Stomach (tissue), 9 donors: ENCODE data around the gene HTT. TPM values are rescaled to one million over a fixed set of nuclear protein-coding genes. Genes with fewer than 3 reads are reported as not detected.
A peak's percentile ranks its signal among the peaks of the same experiment; 100 is the strongest.

ENCODE experiments used
- DNase-seq, 2 donors: peaks; one replicate each; pipeline versions ENCODE4 v3.0.0 to v3.0.0-alpha.2; 2013 to 2019
- H3K27ac ChIP-seq, 5 donors: fragments of 200-600 bp in 4 of 5; sonication (generic) in 4 of 5; one replicate each; pipeline ENCODE4 v1.5.1; 2013 to 2019; ENCODE audit warnings: mild to moderate bottlenecking in 1 of 5, moderate library complexity in 1 of 5
- H3K27me3 ChIP-seq, 3 donors: fragments of 200-600 bp; sonication (generic); one replicate each; pipeline ENCODE4 v1.5.1; 2017 to 2019; ENCODE audit warnings: mixed run types in 1 of 3
- H3K36me3 ChIP-seq, 4 donors: fragments of 200-600 bp; sonication (generic); 1 replicate in 3 of 4; 2 replicates in 1 of 4; pipeline ENCODE4 v1.5.1; 2016 to 2019
- H3K4me1 ChIP-seq, 4 donors: fragments of 200-600 bp; sonication (generic); one replicate each; pipeline ENCODE4 v1.5.1; 2016 to 2019
- H3K4me3 ChIP-seq, 4 donors: fragments of 200-600 bp; sonication (generic) in 3 of 4; one replicate each; pipeline ENCODE4 v1.5.1; 2016 to 2019; ENCODE audit warnings: mild to moderate bottlenecking in 1 of 4
- H3K9me3 ChIP-seq, 4 donors: fragments of 200-600 bp; sonication (generic); one replicate each; pipeline ENCODE4 v1.5.1; 2016 to 2019
- CTCF ChIP-seq, 7 experiments: fragments of 450-650 bp in 4 of 7; fragments of 200-600 bp in 3 of 7; sonication (generic) in 3 of 7; IDR thresholded peaks; one replicate each; pipeline ENCODE4 v1.5.1; 2016 to 2019; ENCODE audit warnings: antibody characterized with exemption in 7 of 7, control low read depth in 2 of 7, mild to moderate bottlenecking in 1 of 7
- EP300 ChIP-seq: sonication (generic); formaldehyde crosslinking; IDR thresholded peaks from one replicate; pipeline ENCODE4 v1.6.1; 2017; ENCODE audit warnings: antibody characterized with exemption
- POLR2A ChIP-seq, 4 donors: fragments of 450-650 bp; IDR thresholded peaks; one replicate each; pipeline ENCODE4 v1.6.1; 2016; ENCODE audit warnings: antibody characterized with exemption in 4 of 4, control low read depth in 2 of 4, mild to moderate bottlenecking in 1 of 4, moderate library complexity in 1 of 4
- POLR2AphosphoS5 ChIP-seq, 3 donors: sonication (generic); formaldehyde crosslinking; IDR thresholded peaks; one replicate each; pipeline ENCODE4 v1.6.1; 2016; ENCODE audit warnings: antibody characterized with exemption in 3 of 3
- whole genome bisulfite sequencing, 5 donors: extraction: QIAGEN DNeasy Blood & Tissue Kit in 3 of 5; methylation state at CpG; one replicate each; pipeline versions ENCODE4 v1.1.5 to v1.1.7; 2013 to 2018; 5-methylcytosine and 5-hydroxymethylcytosine counted together
- intact Hi-C: fragments of 100-400 bp; cut with DNase I; formaldehyde crosslinking; loops from one replicate; pipeline ENCODE4 v1.15.1; 2023; ENCODE audit warnings: low total_unique reads
- polyA plus RNA-seq, 3 donors: library from polyadenylated mRNA; stranded (reverse); fragments of 200-250 nt; gene quantifications; one replicate each; pipeline ENCODE4 v1.2.3, GENCODE V29; 2013
- total RNA-seq, 5 donors: library from RNA; depleted of rRNA; stranded (reverse); fragments of >200 nt; gene quantifications; one replicate each; pipeline versions ENCODE4 v1.1.0 to v1.2.3, GENCODE V29; 2014 to 2016
- donor health status: healthy with polysubstance abuse.
- donor health status: Bipolar disorder and iron deficiency.
- donor health status: healthy.

HTT gene
- total and polyA plus RNA-seq, 8 donors, result 3.4 to 95.7 (median 41.6) TPM

- no peaks in the 10 kb centered on the region for H3K27me3 ChIP-seq
- WGBS, 5 donors, result 16 to 54% (median 26%) methylated on average over 3 of the region's 3 CpGs
- H3K36me3 ChIP-seq, result peaks cover 22 to 58% (median 49%) of the 10 kb centered on the region in 4 donors
- no peak overlapping the region for H3K4me3 ChIP-seq
- no peaks in the 10 kb centered on the region for H3K9me3 ChIP-seq
- H3K4me1 ChIP-seq, result peaks cover 19 to 59% (median 43%) of the 10 kb centered on the region in 4 donors
- peak in 1 of 2 donors; percentile 27 for DNase-seq
- TF ChIP-seq POLR2AphosphoS5 (IDR thresholded peaks at IDR 0.05), result no peak
- no peak for TF ChIP-seq EP300
- no peak for TF ChIP-seq CTCF (IDR thresholded peaks at IDR 0.05)
- no peak for TF ChIP-seq POLR2A (IDR thresholded peaks at IDR 0.05)
- peak overlapping the region; percentile 54 to 77 (median 69) for H3K27ac ChIP-seq
- intact Hi-C loops, result no loop called here
Measured at GRCh38 chr4:3123181-3123671, 48.7 kb downstream of the HTT start.

DNA sequence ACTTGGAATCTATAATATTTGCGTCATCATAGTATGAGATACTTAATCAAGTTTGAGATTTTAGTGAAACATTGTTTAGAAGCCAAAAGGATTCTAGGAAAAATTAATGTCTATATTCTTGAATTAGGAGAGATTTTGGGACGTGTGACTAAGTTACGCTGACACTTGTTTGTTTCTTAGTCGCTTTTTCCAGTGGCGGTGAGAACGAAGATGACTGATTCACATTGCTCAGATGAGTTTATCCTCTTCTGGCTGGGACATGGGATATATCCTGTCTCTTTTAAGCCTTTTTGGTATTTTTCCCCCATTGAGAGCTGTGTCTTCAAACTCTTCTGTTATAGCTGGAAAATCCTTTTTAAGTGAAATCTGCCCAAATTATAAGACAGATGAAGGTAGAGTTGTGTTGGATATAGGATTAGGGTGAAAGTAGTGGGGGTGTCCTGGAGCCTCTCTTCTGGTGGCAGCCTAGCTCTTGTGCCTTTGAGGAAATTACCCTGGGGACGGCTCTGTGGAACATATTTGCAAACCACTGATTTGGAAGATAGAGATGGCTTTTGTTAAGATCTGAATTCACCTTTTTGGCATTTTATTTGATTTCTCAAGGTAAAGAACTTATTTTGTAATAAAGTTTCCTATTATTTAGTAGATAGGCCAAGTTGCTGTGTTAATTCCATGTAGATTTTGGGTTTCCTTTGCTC is 49.7 kb downstream of the HTT start:
- Histone ChIP-seq H3K4me3 (no peak overlapping the region), H3K36me3 (peaks cover 22 to 65% (median 57%) of the 10 kb centered on the region in 4 donors), H3K27ac (peak overlapping the region in 4 of 5 donors; percentile 43 to 77 (median 68)), H3K27me3 (no peaks in the 10 kb centered on the region), H3K4me1 (peaks cover 19 to 50% (median 36%) of the 10 kb centered on the region in 4 donors), H3K9me3 (no peaks in the 10 kb centered on the region)
- no peak for DNase-seq
- intact Hi-C loops, result no loop called here
- 56 to 69% (median 62%) methylated on average over 7 of the region's 7 CpGs for WGBS, 5 donors
- TF ChIP-seq CTCF (IDR thresholded peaks at IDR 0.05), result no peak
- TF ChIP-seq POLR2A (IDR thresholded peaks at IDR 0.05), result no peak
- TF ChIP-seq POLR2AphosphoS5 (IDR thresholded peaks at IDR 0.05), result no peak
- TF ChIP-seq EP300, result no peak

DNA sequence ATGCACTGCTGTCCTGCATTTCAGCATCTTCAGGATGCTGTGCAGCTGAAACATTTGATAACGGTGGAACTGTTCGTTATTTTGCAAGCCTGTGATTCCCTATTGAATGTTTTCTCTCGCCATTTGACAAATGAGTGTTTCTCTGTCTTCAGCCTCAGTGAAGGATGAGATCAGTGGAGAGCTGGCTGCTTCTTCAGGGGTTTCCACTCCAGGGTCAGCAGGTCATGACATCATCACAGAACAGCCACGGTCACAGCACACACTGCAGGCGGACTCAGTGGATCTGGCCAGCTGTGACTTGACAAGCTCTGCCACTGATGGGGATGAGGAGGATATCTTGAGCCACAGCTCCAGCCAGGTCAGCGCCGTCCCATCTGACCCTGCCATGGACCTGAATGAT is 52.6 kb downstream of the HTT start:
- H3K27ac ChIP-seq, result no peak overlapping the region
- H3K4me3 ChIP-seq, result no peak overlapping the region
- no peaks in the 10 kb centered on the region for H3K9me3 ChIP-seq
- no peaks in the 10 kb centered on the region for H3K27me3 ChIP-seq
- H3K36me3 ChIP-seq, result peaks cover 39 to 72% (median 68%) of the 10 kb centered on the region in 4 donors
- H3K4me1 ChIP-seq, result peaks cover 7 to 25% (median 20%) of the 10 kb centered on the region in 4 donors
- DNase-seq, result no peak
- 81 to 96% (median 95%) methylated on average over 7 of the region's 7 CpGs for WGBS, 5 donors
- no peak for TF ChIP-seq POLR2AphosphoS5 (IDR thresholded peaks at IDR 0.05)
- intact Hi-C loops, result no loop called here

DNA sequence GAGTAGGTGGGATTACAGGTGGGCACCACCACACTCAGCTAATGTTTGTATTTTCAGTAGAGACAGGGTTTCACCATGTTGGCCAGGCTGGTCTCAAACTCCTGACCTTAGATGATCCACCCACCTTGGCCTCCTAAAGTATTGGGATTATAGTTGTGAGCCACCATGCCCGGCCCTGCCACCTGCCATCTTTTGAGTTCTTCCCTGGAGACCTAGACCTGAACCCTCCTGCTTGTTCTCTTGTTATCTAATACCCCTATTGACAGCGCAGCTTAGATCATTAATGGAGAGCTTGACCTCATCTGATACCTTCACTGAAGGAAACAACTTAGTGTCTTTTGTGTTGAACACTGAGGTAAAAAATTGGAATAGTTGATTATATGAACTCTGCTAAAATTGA is 53.6 kb downstream of the HTT start:
- no peak for TF ChIP-seq CTCF (IDR thresholded peaks at IDR 0.05)
- TF ChIP-seq POLR2AphosphoS5 (IDR thresholded peaks at IDR 0.05), result no peak
- no peak for TF ChIP-seq EP300
- no peak for TF ChIP-seq POLR2A (IDR thresholded peaks at IDR 0.05)
- no peaks in the 10 kb centered on the region for H3K9me3 ChIP-seq
- H3K4me3 ChIP-seq, result no peak overlapping the region
- intact Hi-C loops, result no loop called here
- 86 to 94% (median 93%) methylated on average over 2 of the region's 2 CpGs for WGBS, 5 donors
- H3K27me3 ChIP-seq, result no peaks in the 10 kb centered on the region
- peaks cover 5 to 15% (median 10%) of the 10 kb centered on the region in 4 donors for H3K4me1 ChIP-seq
- peaks cover 39 to 78% (median 75%) of the 10 kb centered on the region in 4 donors for H3K36me3 ChIP-seq
- no peak overlapping the region for H3K27ac ChIP-seq
- no peak for DNase-seq

- intact Hi-C loops, result no loop called here
- H3K4me3 ChIP-seq, result no peak overlapping the region
- H3K9me3 ChIP-seq, result no peaks in the 10 kb centered on the region
- 76 to 90% (median 86%) methylated on average over 1 of the region's 1 CpG for WGBS, 5 donors
- TF ChIP-seq POLR2AphosphoS5 (IDR thresholded peaks at IDR 0.05), result no peak
- no peak for TF ChIP-seq POLR2A (IDR thresholded peaks at IDR 0.05)
- TF ChIP-seq CTCF (IDR thresholded peaks at IDR 0.05), result no peak
- no peak for TF ChIP-seq EP300
- H3K27me3 ChIP-seq, result no peaks in the 10 kb centered on the region
- H3K36me3 ChIP-seq, result peaks cover 39 to 88% (median 83%) of the 10 kb centered on the region in 4 donors
- H3K4me1 ChIP-seq, result peaks cover 0 to 14% (median 9%) of the 10 kb centered on the region in 4 donors
- DNase-seq, result no peak
- no peak overlapping the region for H3K27ac ChIP-seq
Measured at GRCh38 chr4:3128976-3129375, 54.5 kb downstream of the HTT start.
